BE2C (cell line): ENCODE measurements around the gene TELO2.
A peak's percentile ranks its signal among the peaks of the same experiment; 100 is the strongest.

ENCODE experiments used
- DNase-seq: peaks from one replicate; pipeline ENCODE4 v3.0.0-alpha.2; 2020
- H3K27me3 ChIP-seq: fragments of 250-450 bp; sonication (Bioruptor Pico); 2 replicates; pipeline ENCODE4 v1.5.1; 2020; ENCODE audit warnings: mild to moderate bottlenecking
- H3K36me3 ChIP-seq: fragments of 250-450 bp; sonication (Bioruptor Pico); 2 replicates; pipeline ENCODE4 v1.5.1; 2020; ENCODE audit warnings: mild to moderate bottlenecking
- H3K4me1 ChIP-seq: fragments of 250-450 bp; sonication (Bioruptor Pico); 2 replicates; pipeline ENCODE4 v1.5.1; 2020
- H3K4me3 ChIP-seq: 2 replicates; pipeline ENCODE4 v1.5.1; 2011; ENCODE audit warnings: low read depth, low read length
- H3K9me3 ChIP-seq: fragments of 250-450 bp; sonication (Bioruptor Pico); 2 replicates; pipeline ENCODE4 v1.5.1; 2020
- TF ChIP-seq, protein P1 (sequence below): IDR thresholded peaks from 2 replicates; pipeline ENCODE4 v1.5.1; 2012; ENCODE audit warnings: mild to moderate bottlenecking, low read depth, low read length

Gene TELO2

DNA sequence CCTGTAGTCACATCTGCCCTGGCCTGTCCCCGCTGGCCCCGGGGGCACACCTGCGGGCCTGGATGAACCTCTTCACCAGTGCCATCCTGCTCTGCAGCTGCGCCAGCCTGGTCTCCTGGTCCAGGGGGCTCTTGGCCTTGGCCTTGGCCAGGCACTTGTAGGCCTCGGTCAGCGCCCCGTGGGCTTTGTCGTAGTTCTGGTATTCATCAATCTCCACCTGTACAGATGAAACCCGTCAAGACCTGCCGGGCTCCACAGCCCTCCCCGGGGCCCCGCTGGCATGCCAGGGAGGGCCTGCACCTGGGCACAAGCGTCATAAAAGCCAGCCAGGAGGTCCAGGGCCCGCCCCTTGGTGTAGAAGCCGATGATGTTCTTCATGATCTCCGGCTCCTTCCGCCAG, 26.7 kb downstream of the TELO2 start:
- Histone ChIP-seq H3K36me3 (no peaks in the 10 kb centered on the region), H3K4me3 (no peak overlapping the region), H3K4me1 (no peaks in the 10 kb centered on the region), H3K9me3 (no peaks in the 10 kb centered on the region), H3K27me3 (no peaks in the 10 kb centered on the region)
- TF ChIP-seq, protein P1, sequence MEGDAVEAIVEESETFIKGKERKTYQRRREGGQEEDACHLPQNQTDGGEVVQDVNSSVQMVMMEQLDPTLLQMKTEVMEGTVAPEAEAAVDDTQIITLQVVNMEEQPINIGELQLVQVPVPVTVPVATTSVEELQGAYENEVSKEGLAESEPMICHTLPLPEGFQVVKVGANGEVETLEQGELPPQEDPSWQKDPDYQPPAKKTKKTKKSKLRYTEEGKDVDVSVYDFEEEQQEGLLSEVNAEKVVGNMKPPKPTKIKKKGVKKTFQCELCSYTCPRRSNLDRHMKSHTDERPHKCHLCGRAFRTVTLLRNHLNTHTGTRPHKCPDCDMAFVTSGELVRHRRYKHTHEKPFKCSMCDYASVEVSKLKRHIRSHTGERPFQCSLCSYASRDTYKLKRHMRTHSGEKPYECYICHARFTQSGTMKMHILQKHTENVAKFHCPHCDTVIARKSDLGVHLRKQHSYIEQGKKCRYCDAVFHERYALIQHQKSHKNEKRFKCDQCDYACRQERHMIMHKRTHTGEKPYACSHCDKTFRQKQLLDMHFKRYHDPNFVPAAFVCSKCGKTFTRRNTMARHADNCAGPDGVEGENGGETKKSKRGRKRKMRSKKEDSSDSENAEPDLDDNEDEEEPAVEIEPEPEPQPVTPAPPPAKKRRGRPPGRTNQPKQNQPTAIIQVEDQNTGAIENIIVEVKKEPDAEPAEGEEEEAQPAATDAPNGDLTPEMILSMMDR = no peak
- no peak for DNase-seq

DNA sequence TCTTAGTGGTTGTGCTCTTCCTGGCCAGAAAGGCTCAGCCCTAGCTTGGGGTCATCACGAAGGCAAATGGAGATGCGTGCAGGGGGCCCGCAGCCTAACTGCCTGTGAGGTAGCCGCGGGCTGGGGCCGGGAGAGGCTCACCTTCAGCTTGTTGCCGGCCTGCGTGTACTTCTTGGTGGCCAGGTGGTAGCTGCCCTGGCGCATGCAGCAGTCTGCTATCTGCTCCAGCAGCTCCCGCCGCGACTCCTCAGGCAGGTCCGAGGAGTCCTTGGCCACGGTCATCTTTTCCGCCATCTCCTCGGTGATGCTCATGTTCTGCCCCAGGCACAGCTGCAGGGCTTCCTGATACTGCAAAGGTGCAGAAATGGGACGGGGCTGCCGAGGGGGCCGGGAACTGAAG, 27.3 kb downstream of the TELO2 start:
- Histone ChIP-seq H3K4me3 (no peak overlapping the region), H3K9me3 (no peaks in the 10 kb centered on the region), H3K36me3 (no peaks in the 10 kb centered on the region), H3K27me3 (no peaks in the 10 kb centered on the region), H3K4me1 (no peaks in the 10 kb centered on the region)
- DNase-seq = no peak
- TF ChIP-seq, protein P1 = no peak

DNA sequence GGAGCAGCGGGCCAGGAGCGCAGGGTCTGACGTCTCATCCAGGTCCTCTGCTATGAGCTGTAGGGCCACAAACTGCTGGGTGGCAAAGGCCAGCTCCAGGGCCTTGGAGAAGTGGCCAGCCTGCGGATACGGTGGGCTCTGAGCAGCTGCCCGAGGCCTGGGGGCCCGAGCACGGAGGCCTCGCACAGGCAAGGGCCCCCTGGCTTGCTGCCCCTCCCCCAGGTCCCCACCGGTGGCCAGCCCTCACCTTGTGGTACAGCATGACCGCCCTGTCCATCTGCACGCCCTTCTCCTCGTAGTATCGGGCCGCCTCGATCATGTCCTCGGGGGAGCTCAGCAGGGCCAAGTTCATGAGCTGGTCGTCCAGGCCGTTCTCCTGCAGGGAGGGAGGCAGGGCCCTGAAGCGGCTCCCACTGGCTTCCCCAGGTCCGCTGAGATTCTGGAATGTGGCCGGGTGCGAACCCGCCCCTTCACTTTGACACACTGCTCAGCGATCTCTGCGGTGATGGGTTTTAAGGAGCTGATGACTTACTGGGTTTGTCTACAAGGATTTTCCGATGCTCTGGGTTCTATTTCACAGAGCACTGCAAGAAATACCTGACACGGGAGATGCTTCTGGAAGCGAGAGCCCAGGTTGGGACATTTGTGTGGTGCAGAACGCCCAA, 30.6 kb downstream of the TELO2 start:
- Histone ChIP-seq H3K27me3 (no peaks in the 10 kb centered on the region), H3K4me1 (peaks cover 5% of the 10 kb centered on the region; the same call in 1 of the 2 replicates)
- TF ChIP-seq, protein P1 = no peak

DNA sequence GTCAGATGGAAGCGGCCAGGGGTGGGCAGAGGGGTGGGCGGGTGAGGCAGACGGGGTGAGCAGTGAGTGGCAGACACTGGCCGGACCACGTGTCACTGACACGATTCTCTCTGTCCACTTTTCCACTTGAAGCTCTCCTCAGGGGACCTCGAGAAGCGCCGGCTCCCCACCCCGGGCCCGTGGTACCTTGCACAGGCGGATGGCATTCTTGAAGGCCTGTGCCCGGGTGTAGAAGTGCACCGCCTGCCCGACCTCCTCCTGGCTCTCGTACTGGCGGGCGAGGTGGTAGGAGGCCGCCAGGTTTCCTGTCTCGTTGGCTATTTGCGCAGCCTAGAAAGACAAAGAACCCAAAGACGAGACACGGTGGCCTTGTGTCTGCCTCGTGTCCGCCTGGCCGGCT, 31.2 kb downstream of the TELO2 start:
- Histone ChIP-seq H3K9me3 (no peaks in the 10 kb centered on the region), H3K4me1 (peaks cover 5% of the 10 kb centered on the region; the same call in 1 of the 2 replicates), H3K36me3 (no peaks in the 10 kb centered on the region), H3K4me3 (no peak overlapping the region), H3K27me3 (no peaks in the 10 kb centered on the region)
- peak; percentile 6 for DNase-seq
- TF ChIP-seq, protein P1 = no peak

More for the DNA sequence above, 30.6 kb downstream of the TELO2 start:
- H3K4me3 ChIP-seq = no peak overlapping the region
- no peak for DNase-seq
- no peaks in the 10 kb centered on the region for H3K36me3 ChIP-seq
- H3K9me3 ChIP-seq = no peaks in the 10 kb centered on the region

DNA sequence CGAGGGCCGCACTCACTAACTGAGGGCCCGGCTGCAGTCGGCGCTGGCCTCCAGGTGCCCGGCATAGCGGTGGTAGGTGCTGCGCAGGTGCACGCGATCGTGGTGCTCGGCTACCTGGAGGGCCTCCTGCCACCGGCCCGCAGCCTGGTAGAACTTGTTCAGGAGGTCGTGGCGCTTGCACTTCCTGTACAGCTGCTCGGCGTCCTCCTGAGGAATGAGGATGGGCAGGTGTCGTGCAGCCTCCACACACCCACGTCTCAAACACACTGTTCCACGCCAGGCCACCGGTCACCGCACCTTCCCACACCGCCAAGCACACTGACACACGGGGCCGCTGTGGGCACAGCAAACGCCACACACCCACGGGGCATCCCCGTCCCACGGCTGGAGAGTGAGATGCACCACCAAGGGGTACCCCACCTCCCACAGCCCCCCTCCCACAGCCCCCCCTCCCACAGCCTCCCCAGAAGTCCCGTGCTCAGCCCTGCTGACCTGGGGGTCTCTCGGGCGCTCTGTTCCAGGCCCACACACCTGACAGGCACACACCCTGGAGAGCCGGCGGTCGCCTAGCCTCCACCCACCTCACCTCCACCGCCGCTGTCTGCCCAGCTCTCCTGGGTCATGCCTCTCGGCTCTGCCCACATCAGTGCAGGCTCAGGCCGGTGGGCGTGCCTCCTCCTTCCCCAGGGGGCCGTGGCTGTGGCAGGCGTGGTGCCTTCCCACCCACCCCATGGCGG, 32.9 kb downstream of the TELO2 start:
- Histone ChIP-seq H3K4me1 (peaks cover 9% of the 10 kb centered on the region), H3K36me3 (no peaks in the 10 kb centered on the region), H3K9me3 (no peaks in the 10 kb centered on the region), H3K27me3 (no peaks in the 10 kb centered on the region), H3K4me3 (no peak overlapping the region)
- TF ChIP-seq, protein P1 = no peak
- DNase-seq = peak; percentile 9
